Keratinocyte (primary cell): ENCODE data around the gene STK32B. TPM values are rescaled to one million over a fixed set of nuclear protein-coding genes. Genes with fewer than 3 reads are reported as not detected.

ENCODE experiments used
- DNase-seq: peaks from one replicate; pipeline ENCODE4 v3.0.0-alpha.2; 2011; ENCODE audit warnings: low read depth, missing footprints, low spot score
- FAIRE-seq: peaks from 2 replicates; lab custom pipeline; 2011; peaks lifted over from hg19 to GRCh38; lab: Jason Lieb, UNC
- H2AFZ ChIP-seq: 2 replicates; pipeline ENCODE4 v1.6.0; 2012; ENCODE audit warnings: low read length, control low read depth, inconsistent platforms; ENCODE audit not compliant: control insufficient read depth
- H3K27ac ChIP-seq: 2 replicates; pipeline ENCODE4 v1.5.1; 2011; ENCODE audit warnings: low read length; ENCODE audit not compliant: control insufficient read depth, insufficient read depth
- H3K27me3 ChIP-seq: 3 replicates; pipeline ENCODE4 v1.6.0; 2011; ENCODE audit warnings: low read length; ENCODE audit not compliant: control insufficient read depth, insufficient read depth; ENCODE audit errors: extremely low read depth
- H3K36me3 ChIP-seq, 2 experiments: 2 replicates in 1 of 2; 3 replicates in 1 of 2; pipeline ENCODE4 v1.5.1; 2011; ENCODE audit warnings: low read length in 2 of 2, mild to moderate bottlenecking in 1 of 2; ENCODE audit not compliant: control insufficient read depth in 2 of 2, insufficient read depth in 2 of 2; ENCODE audit errors: extremely low read depth in 1 of 2
- H3K4me1 ChIP-seq: 3 replicates; pipeline ENCODE4 v1.5.1; 2011; ENCODE audit warnings: low read length; ENCODE audit not compliant: control insufficient read depth, insufficient read depth; ENCODE audit errors: extremely low read depth
- H3K4me2 ChIP-seq: 3 replicates; pipeline ENCODE4 v1.6.0; 2011; ENCODE audit warnings: low read depth, low read length; ENCODE audit not compliant: control insufficient read depth, insufficient read depth; ENCODE audit errors: extremely low read depth
- H3K4me3 ChIP-seq, 3 experiments: fragments of 200-600 bp in 1 of 3; sonication (generic) in 1 of 3; 2 replicates in 2 of 3; 3 replicates in 1 of 3; pipeline ENCODE4 v1.5.1; 2011 to 2016; ENCODE audit warnings: low read length in 3 of 3, mild to moderate bottlenecking in 3 of 3, control low read depth in 2 of 3, inconsistent platforms in 1 of 3, low read depth in 1 of 3, mixed read lengths in 1 of 3, mixed run types in 1 of 3, moderate library complexity in 1 of 3; ENCODE audit not compliant: control insufficient read depth in 2 of 3, insufficient read depth in 2 of 3; ENCODE audit errors: extremely low read depth in 1 of 3
- H3K79me2 ChIP-seq: 2 replicates; pipeline ENCODE4 v1.6.0; 2012; ENCODE audit warnings: low read length; ENCODE audit not compliant: control insufficient read depth, insufficient read depth
- H3K9ac ChIP-seq: 3 replicates; pipeline ENCODE4 v1.6.0; 2011; ENCODE audit warnings: low read length; ENCODE audit not compliant: control insufficient read depth, insufficient read depth; ENCODE audit errors: extremely low read depth
- H3K9me1 ChIP-seq: 3 replicates; pipeline ENCODE4 v1.6.0; 2011; ENCODE audit warnings: low read length; ENCODE audit not compliant: control insufficient read depth, insufficient read depth; ENCODE audit errors: extremely low read depth
- H3K9me3 ChIP-seq: 2 replicates; pipeline ENCODE4 v1.5.1; 2012; ENCODE audit warnings: low read depth, low read length; ENCODE audit not compliant: control insufficient read depth
- H4K20me1 ChIP-seq: 3 replicates; pipeline ENCODE4 v1.6.0; 2011; ENCODE audit warnings: low read length; ENCODE audit not compliant: control insufficient read depth, insufficient read depth; ENCODE audit errors: extremely low read depth
- CTCF ChIP-seq, 3 experiments: IDR thresholded peaks in 1 of 3; conservative IDR thresholded peaks in 1 of 3; optimal IDR thresholded peaks in 1 of 3; 2 replicates in 2 of 3; 3 replicates in 1 of 3; pipeline versions ENCODE3 to v1.5.1; 2011; ENCODE audit warnings: low read length in 3 of 3, mild to moderate bottlenecking in 3 of 3, moderate library complexity in 2 of 3, control low read depth in 1 of 3, inconsistent platforms in 1 of 3; ENCODE audit not compliant: insufficient read depth in 2 of 3; ENCODE audit errors: extremely low read depth in 1 of 3
- EZH2 ChIP-seq: IDR thresholded peaks from one replicate; pipeline ENCODE4 v1.6.1; 2012; ENCODE audit warnings: inconsistent platforms, mild to moderate bottlenecking, low read length, moderate library complexity
- dilution Hi-C: fragments of 300-500 bp; cut with MboI; formaldehyde crosslinking; loops from one replicate; pipeline ENCODE4 v1.7.0; 2020; ENCODE audit warnings: low sequenced_read_pairs; ENCODE audit not compliant: extremely low pct_ligation_motif_present
- polyA plus RNA-seq, 5 experiments: library from polyadenylated mRNA; depleted of rRNA in 3 of 5; stranded (reverse) in 3 of 5; stranded (forward) in 1 of 5; unstranded in 1 of 5; fragments of >200 nt; gene quantifications; 1 replicate in 1 of 5; 2 replicates in 3 of 5; 3 replicates in 1 of 5; pipeline versions ENCODE4 v1.2.1 to v1.2.3, GENCODE V29; 2011 to 2012; ENCODE audit warnings: missing spikeins in 2 of 5, low read depth in 1 of 5, low replicate concordance in 1 of 5

Gene STK32B
- polyA plus RNA-seq, 1 donor (not counting 4 experiments of a cell fraction or from before 2014, with no cell fraction given), result 3.4 TPM

DNA sequence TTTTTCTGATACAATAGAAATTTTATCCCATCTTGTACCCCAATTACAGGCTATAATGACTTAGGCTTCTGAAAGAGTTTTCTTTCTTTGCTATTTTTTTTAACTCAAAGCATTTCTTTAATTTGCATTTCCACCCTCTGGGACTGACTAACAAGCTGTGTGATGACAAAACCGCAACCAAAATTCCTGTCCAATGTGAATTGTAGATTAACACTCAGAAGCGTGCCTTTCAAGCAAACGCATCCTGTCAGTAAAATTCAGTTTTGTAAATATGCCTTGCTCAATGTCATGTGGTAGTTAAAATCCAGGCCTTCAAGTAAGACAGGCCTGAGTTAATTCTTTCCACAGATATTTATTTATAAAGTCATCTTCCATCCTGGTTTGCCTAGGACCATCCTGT is 50.3 kb downstream of the STK32B start:
- Histone ChIP-seq H3K4me2 (no peak overlapping the region), H3K9ac (no peak overlapping the region), H3K9me3 (no peaks in the 10 kb centered on the region), H3K4me1 (no peaks in the 10 kb centered on the region), H4K20me1 (no peaks in the 10 kb centered on the region), H3K4me3 (no peak overlapping the region), H2AFZ (no peak overlapping the region), H3K27me3 (no peaks in the 10 kb centered on the region), H3K9me1 (no peaks in the 10 kb centered on the region), H3K79me2 (no peaks in the 10 kb centered on the region), H3K36me3 (no peaks in the 10 kb centered on the region), H3K27ac (no peak overlapping the region)
- DNase-seq (no peak), FAIRE-seq (no peak)
- dilution Hi-C loops, result no loop called here
- TF ChIP-seq EZH2 (no peak), CTCF (optimal IDR thresholded peaks at IDR 0.05 in 1 of 3, IDR thresholded peaks at IDR 0.05 in 1 of 3, conservative IDR thresholded peaks at IDR 0.05 in 1 of 3; ENCODE audit: extremely low read depth in 1 of 3, insufficient read depth in 2 of 3, low read length in 3 of 3) (no peak)

- H3K4me2 ChIP-seq, result no peak overlapping the region
- TF ChIP-seq EZH2 (no peak), CTCF (optimal IDR thresholded peaks at IDR 0.05 in 1 of 3, IDR thresholded peaks at IDR 0.05 in 1 of 3, conservative IDR thresholded peaks at IDR 0.05 in 1 of 3; ENCODE audit: extremely low read depth in 1 of 3, insufficient read depth in 2 of 3, low read length in 3 of 3) (no peak)
- H4K20me1 ChIP-seq, result no peaks in the 10 kb centered on the region
- no peaks in the 10 kb centered on the region for H3K36me3 ChIP-seq
- no peak overlapping the region for H3K4me3 ChIP-seq
- no peaks in the 10 kb centered on the region for H3K79me2 ChIP-seq
- no peaks in the 10 kb centered on the region for H3K27me3 ChIP-seq
- H3K4me1 ChIP-seq, result no peaks in the 10 kb centered on the region
- no peaks in the 10 kb centered on the region for H3K9me1 ChIP-seq
- H3K9ac ChIP-seq, result no peak overlapping the region
- DNase-seq (no peak), FAIRE-seq (no peak)
- no peak overlapping the region for H2AFZ ChIP-seq
- dilution Hi-C loops, result no loop called here
- H3K27ac ChIP-seq, result no peak overlapping the region
- H3K9me3 ChIP-seq, result no peaks in the 10 kb centered on the region
These were observed 59.6 kb downstream of the STK32B start for GRCh38 chr4:5110901-5111300.
